Fibroblast of lung (primary cell): ENCODE results near the gene DOCK8. TPM values are rescaled to one million over a fixed set of nuclear protein-coding genes. Genes with fewer than 3 reads are reported as not detected.

Experiments
- DNase-seq, 2 donors: peaks; one replicate each; pipeline versions ENCODE4 v3.0.0 to v3.0.0-alpha.2; 2010; ENCODE audit warnings: low read depth in 2 of 2
- H2AFZ ChIP-seq: 2 replicates; pipeline ENCODE4 v1.5.1; 2012; ENCODE audit warnings: low read length, control low read depth, inconsistent platforms
- H3K27ac ChIP-seq: 2 replicates; pipeline ENCODE4 v1.5.1; 2011; ENCODE audit warnings: low read length, control low read depth; ENCODE audit not compliant: insufficient read depth
- H3K27me3 ChIP-seq: 2 replicates; pipeline ENCODE4 v1.5.1; 2011; ENCODE audit warnings: mild to moderate bottlenecking, low read length; ENCODE audit not compliant: control insufficient read depth, insufficient read depth
- H3K36me3 ChIP-seq: 2 replicates; pipeline ENCODE4 v1.5.1; 2011; ENCODE audit warnings: low read length; ENCODE audit not compliant: control insufficient read depth, insufficient read depth
- H3K4me1 ChIP-seq: 2 replicates; pipeline ENCODE4 v1.5.1; 2011; ENCODE audit warnings: low read length; ENCODE audit not compliant: control insufficient read depth, insufficient read depth; ENCODE audit errors: extremely low read depth
- H3K4me2 ChIP-seq: 2 replicates; pipeline ENCODE4 v1.5.1; 2011; ENCODE audit warnings: low read length, control low read depth; ENCODE audit not compliant: insufficient read depth; ENCODE audit errors: extremely low read depth
- H3K4me3 ChIP-seq, 4 experiments: fragments of 200-600 bp in 1 of 4; sonication (generic) in 1 of 4; replicated peaks in 1 of 4; 2 replicates each; pipeline ENCODE4 v1.5.1; 2011 to 2016; ENCODE audit warnings: low read length in 4 of 4, low read depth in 3 of 4, mild to moderate bottlenecking in 3 of 4, control low read depth in 2 of 4, inconsistent platforms in 1 of 4, mixed read lengths in 1 of 4; ENCODE audit not compliant: insufficient read depth in 1 of 4; ENCODE audit errors: control extremely low read depth in 1 of 4
- H3K79me2 ChIP-seq: 2 replicates; pipeline ENCODE4 v1.5.1; 2012; ENCODE audit warnings: mild to moderate bottlenecking, low read length, inconsistent platforms; ENCODE audit not compliant: control insufficient read depth, insufficient read depth
- H3K9ac ChIP-seq: 2 replicates; pipeline ENCODE4 v1.5.1; 2011; ENCODE audit warnings: mild to moderate bottlenecking, low read length, control low read depth; ENCODE audit not compliant: insufficient read depth
- H3K9me3 ChIP-seq: 2 replicates; pipeline ENCODE4 v1.5.1; 2012; ENCODE audit warnings: low read depth, low read length; ENCODE audit not compliant: control insufficient read depth, insufficient read depth
- H4K20me1 ChIP-seq: 2 replicates; pipeline ENCODE4 v1.5.1; 2011; ENCODE audit warnings: low read length; ENCODE audit not compliant: control insufficient read depth, insufficient read depth; ENCODE audit errors: extremely low read depth
- EZH2 ChIP-seq: IDR thresholded peaks from 2 replicates; pipeline ENCODE4 v1.5.1; 2012; ENCODE audit warnings: low read length, control low read depth, mild to moderate bottlenecking; ENCODE audit errors: missing control alignments
- polyA plus RNA-seq, 2 donors: library from polyadenylated mRNA; depleted of rRNA in 1 of 2; stranded (reverse) in 1 of 2; unstranded in 1 of 2; fragments of >200 nt; gene quantifications; 2 replicates each; pipeline ENCODE4 v1.2.1, GENCODE V29; 2011 to 2012; ENCODE audit warnings: missing spikeins in 1 of 2
- total RNA-seq: library from RNA; depleted of rRNA; stranded (reverse); fragments of >200 nt; gene quantifications from 2 replicates; pipeline ENCODE4 v1.2.1, GENCODE V29; 2014
- TF ChIP-seq, protein P1 (sequence below), 2 donors: IDR thresholded peaks in 1 of 2; conservative IDR thresholded peaks in 1 of 2; 1 replicate in 1 of 2; 2 replicates in 1 of 2; pipeline ENCODE4 v1.5.1; 2011 to 2012; ENCODE audit warnings: low read length in 2 of 2, control low read depth in 1 of 2, inconsistent platforms in 1 of 2, low read depth in 1 of 2, mild to moderate bottlenecking in 1 of 2

DOCK8 gene
- total and polyA plus RNA-seq, 2 donors (not counting 1 experiment from before 2014, with no cell fraction given) = under 0.01 TPM; not detected in 1

DNA sequence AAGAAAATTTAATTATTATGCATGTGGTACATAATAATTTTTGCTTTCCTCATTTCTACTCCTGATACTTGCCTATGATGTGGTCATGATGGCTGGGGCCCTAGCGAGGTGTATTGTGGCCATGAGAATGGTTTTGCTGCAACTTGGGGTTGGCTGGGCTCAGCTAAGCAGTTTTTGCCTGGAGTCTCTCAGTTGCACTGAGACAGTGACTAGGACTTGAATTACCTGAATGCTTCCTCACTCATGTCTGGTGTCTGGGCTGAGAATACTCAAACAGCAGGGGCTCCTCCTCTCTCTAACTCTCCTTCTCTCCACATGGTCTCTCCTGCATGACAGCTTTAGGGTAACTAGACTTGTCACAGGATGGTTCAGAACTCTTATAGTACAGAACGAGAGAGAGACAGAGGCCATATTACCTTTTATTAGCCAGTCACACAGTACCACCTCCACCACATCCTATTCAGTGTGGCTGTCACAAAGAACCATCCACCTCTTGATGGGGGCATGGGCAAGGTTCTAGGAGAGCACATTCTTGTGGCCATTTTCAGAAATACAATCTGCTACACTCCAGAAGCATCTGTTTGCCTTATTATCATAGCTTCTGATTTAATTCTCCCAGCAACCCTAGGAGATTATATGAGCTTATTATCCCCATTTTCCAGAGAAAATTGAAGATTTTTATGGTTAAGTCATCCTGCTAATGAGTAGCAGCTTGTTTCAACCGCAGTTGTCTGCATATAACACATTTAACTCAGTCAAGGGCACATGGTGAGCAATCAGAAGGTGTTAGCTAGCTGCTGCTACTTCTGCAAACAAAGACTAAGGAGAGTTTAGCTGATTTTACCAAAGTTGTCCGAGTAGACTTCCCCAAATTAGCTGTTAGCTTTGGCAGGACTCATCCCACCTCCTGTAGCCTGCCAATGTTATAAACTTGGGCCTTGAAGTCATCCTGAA lies 245.1 kb downstream of the DOCK8 start:
- H4K20me1 ChIP-seq = no peaks in the 10 kb centered on the region
- H3K79me2 ChIP-seq = no peaks in the 10 kb centered on the region
- no peak overlapping the region for H3K4me3 ChIP-seq
- DNase-seq = no peak
- H3K4me1 ChIP-seq = no peaks in the 10 kb centered on the region
- no peak overlapping the region for H3K9ac ChIP-seq
- H3K27me3 ChIP-seq = no peaks in the 10 kb centered on the region
- no peak overlapping the region for H3K27ac ChIP-seq
- H3K36me3 ChIP-seq = no peaks in the 10 kb centered on the region
- H3K9me3 ChIP-seq = no peaks in the 10 kb centered on the region
- TF ChIP-seq, protein P1, sequence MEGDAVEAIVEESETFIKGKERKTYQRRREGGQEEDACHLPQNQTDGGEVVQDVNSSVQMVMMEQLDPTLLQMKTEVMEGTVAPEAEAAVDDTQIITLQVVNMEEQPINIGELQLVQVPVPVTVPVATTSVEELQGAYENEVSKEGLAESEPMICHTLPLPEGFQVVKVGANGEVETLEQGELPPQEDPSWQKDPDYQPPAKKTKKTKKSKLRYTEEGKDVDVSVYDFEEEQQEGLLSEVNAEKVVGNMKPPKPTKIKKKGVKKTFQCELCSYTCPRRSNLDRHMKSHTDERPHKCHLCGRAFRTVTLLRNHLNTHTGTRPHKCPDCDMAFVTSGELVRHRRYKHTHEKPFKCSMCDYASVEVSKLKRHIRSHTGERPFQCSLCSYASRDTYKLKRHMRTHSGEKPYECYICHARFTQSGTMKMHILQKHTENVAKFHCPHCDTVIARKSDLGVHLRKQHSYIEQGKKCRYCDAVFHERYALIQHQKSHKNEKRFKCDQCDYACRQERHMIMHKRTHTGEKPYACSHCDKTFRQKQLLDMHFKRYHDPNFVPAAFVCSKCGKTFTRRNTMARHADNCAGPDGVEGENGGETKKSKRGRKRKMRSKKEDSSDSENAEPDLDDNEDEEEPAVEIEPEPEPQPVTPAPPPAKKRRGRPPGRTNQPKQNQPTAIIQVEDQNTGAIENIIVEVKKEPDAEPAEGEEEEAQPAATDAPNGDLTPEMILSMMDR (conservative IDR thresholded peaks at IDR 0.05 in 1 of 2, IDR thresholded peaks at IDR 0.05 in 1 of 2; ENCODE audit: low read depth in 1 of 2, low read length in 2 of 2) = no peak
- no peak for TF ChIP-seq EZH2
- no peak overlapping the region for H2AFZ ChIP-seq
- H3K4me2 ChIP-seq = no peak overlapping the region

DNA sequence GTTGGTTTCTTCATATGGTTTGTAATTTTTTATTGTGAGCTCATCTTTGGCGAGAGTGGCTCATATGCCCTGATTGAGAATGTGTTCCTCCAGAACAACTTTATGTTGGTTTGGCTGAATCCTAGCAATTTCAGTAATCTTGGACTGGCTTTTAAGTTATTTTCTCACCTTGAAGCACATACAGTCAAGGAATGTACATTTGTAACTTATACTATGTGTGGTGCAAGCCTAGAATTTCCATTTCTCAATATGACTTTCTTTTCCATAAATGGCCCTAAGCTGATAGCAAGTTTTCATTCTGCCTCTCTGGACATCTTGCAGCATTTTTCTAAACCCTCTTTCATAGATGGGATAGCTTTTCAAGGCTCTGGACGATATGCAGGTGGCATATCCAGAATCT lies 247.5 kb downstream of the DOCK8 start:
- H3K27me3 ChIP-seq = no peaks in the 10 kb centered on the region
- H3K4me1 ChIP-seq = no peaks in the 10 kb centered on the region
- H3K9me3 ChIP-seq = no peaks in the 10 kb centered on the region
- H3K79me2 ChIP-seq = no peaks in the 10 kb centered on the region
- no peaks in the 10 kb centered on the region for H4K20me1 ChIP-seq
- H3K4me3 ChIP-seq = no peak overlapping the region
- H3K27ac ChIP-seq = no peak overlapping the region
- DNase-seq = no peak
- no peak overlapping the region for H3K9ac ChIP-seq
- no peak for TF ChIP-seq EZH2
- TF ChIP-seq, protein P1 (conservative IDR thresholded peaks at IDR 0.05 in 1 of 2, IDR thresholded peaks at IDR 0.05 in 1 of 2; ENCODE audit: low read depth in 1 of 2, low read length in 2 of 2) = no peak
- H3K4me2 ChIP-seq = no peak overlapping the region
- H2AFZ ChIP-seq = no peak overlapping the region
- no peaks in the 10 kb centered on the region for H3K36me3 ChIP-seq

DNA sequence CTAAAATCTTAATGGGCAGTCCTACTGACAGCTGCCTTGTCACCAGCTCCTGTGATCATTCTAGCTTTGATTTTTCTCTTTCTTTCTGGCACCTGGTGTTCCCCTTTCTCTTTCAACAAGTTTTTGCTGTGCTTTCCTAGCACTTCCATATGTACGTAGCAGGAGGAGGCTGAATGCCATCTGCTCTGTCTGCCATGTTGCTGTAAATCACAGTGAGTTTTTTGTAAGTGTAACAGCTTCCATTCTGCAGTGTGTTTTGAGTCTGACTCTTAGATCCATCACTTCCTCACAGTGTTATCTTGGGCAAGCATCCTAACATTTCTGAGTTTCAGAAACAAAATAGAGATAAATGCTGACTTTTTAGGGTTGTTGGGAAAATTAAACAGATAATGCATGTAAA lies 247.9 kb downstream of the DOCK8 start:
- no peaks in the 10 kb centered on the region for H4K20me1 ChIP-seq
- no peak overlapping the region for H3K4me2 ChIP-seq
- H3K36me3 ChIP-seq = no peaks in the 10 kb centered on the region
- no peak for TF ChIP-seq EZH2
- TF ChIP-seq, protein P1 (conservative IDR thresholded peaks at IDR 0.05 in 1 of 2, IDR thresholded peaks at IDR 0.05 in 1 of 2; ENCODE audit: low read depth in 1 of 2, low read length in 2 of 2) = no peak
- no peak for DNase-seq
- no peaks in the 10 kb centered on the region for H3K4me1 ChIP-seq
- no peaks in the 10 kb centered on the region for H3K79me2 ChIP-seq
- H2AFZ ChIP-seq = no peak overlapping the region
- H3K9me3 ChIP-seq = no peaks in the 10 kb centered on the region
- no peak overlapping the region for H3K9ac ChIP-seq
- no peaks in the 10 kb centered on the region for H3K27me3 ChIP-seq
- no peak overlapping the region for H3K4me3 ChIP-seq
- no peak overlapping the region for H3K27ac ChIP-seq
